ENCODE measurements around the gene BCL2L1. TPM values are rescaled to one million over a fixed set of nuclear protein-coding genes. Genes with fewer than 3 reads are reported as not detected.

Gene BCL2L1
- total and polyA plus RNA-seq, 10 of the 15 experiments (the other 5 are each of a cell fraction or from before 2014, with no cell fraction given) = 0.63 to 67.7 (median 43.6) TPM

- H3K79me2 ChIP-seq (ENCODE audit: control insufficient read depth, insufficient read depth, low read length) = peaks cover 26% of the 10 kb centered on the region
- H3K36me3 ChIP-seq (ENCODE audit: control insufficient read depth in 2 of 2, insufficient read depth in 2 of 2, low read length in 1 of 2) = peaks cover 5 to 23% of the 10 kb centered on the region in 2 experiments; a peak in 3 of 4 replicates
- 90% methylated on average over 3 of the region's 3 CpGs for WGBS (ENCODE audit: insufficient coverage, insufficient replicate concordance, low lambda C conversion rate, missing lambda C conversion rate)
- H3K9me3 ChIP-seq (replicated peaks; ENCODE audit: control insufficient read depth, insufficient read depth, low read length) = no peaks in the 10 kb centered on the region
- H3K4me1 ChIP-seq (ENCODE audit: control insufficient read depth, insufficient read depth, low read length) = no peaks in the 10 kb centered on the region
- H2AFZ ChIP-seq (ENCODE audit: control insufficient read depth, low read depth, low read length) = no peak overlapping the region
- ChIA-PET RAD21 (ENCODE audit: unreplicated experiment) (no interaction called here), POLR2A (no interaction called here), CTCF (no interaction called here), SMC1A (ENCODE audit: uncharacterized antibody, unreplicated experiment) (interaction anchor here (0.6 kb wide), 1 partner anchor 34 kb away, joined by 3 read pairs; no protein-coding TSS in a partner anchor)
- no peak overlapping the region for H3K27ac ChIP-seq (ENCODE audit: control insufficient read depth, insufficient read depth)
- DNase-seq (ENCODE audit: low read depth, low spot score) (no peak), ATAC-seq (no peak), FAIRE-seq (no peak)
- no peaks in the 10 kb centered on the region for H4K20me1 ChIP-seq (ENCODE audit: control insufficient read depth, insufficient read depth)
- intact Hi-C loops (cut with micrococcal nuclease; ENCODE audit: unreplicated experiment) (no loop called here), in situ Hi-C loops (cut with MboI) (no loop called here)
- H3K9ac ChIP-seq (ENCODE audit: control insufficient read depth, insufficient read depth, low read length) = no peak overlapping the region
- H3K4me2 ChIP-seq (ENCODE audit: control insufficient read depth, insufficient read depth) = no peak overlapping the region
- BruUV-seq (replicated peaks) = no TSS peak
- no peak overlapping the region for H3K4me3 ChIP-seq
- no peaks in the 10 kb centered on the region for H3K27me3 ChIP-seq (replicated peaks in 1 of 2; ENCODE audit: control insufficient read depth in 2 of 2, insufficient read depth in 2 of 2, low read length in 1 of 2)
- no peak for TF ChIP-seq ZNF384 (IDR thresholded peaks at IDR 0.05; ENCODE audit: borderline replicate concordance, low read depth, low read length)
- no peak for TF ChIP-seq CBX3 (IDR thresholded peaks at IDR 0.05; ENCODE audit: borderline replicate concordance, low read depth)
- TF ChIP-seq SRF (IDR thresholded peaks at IDR 0.05; ENCODE audit: low read depth in 2 of 2, low read length in 2 of 2) = no peak
- no peak for TF ChIP-seq IKZF2 (IDR thresholded peaks at IDR 0.05)
- no peak for TF ChIP-seq TCF7 (IDR thresholded peaks at IDR 0.05; ENCODE audit: borderline replicate concordance)
- TF ChIP-seq NFIC (IDR thresholded peaks at IDR 0.05; ENCODE audit: low read depth, low read length) = no peak
- TF ChIP-seq, protein P1, sequence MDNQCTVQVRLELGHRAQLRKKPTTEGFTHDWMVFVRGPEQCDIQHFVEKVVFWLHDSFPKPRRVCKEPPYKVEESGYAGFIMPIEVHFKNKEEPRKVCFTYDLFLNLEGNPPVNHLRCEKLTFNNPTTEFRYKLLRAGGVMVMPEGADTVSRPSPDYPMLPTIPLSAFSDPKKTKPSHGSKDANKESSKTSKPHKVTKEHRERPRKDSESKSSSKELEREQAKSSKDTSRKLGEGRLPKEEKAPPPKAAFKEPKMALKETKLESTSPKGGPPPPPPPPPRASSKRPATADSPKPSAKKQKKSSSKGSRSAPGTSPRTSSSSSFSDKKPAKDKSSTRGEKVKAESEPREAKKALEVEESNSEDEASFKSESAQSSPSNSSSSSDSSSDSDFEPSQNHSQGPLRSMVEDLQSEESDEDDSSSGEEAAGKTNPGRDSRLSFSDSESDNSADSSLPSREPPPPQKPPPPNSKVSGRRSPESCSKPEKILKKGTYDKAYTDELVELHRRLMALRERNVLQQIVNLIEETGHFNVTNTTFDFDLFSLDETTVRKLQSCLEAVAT (IDR thresholded peaks at IDR 0.05) = no peak
- no peak for TF ChIP-seq BACH1 (IDR thresholded peaks at IDR 0.05; ENCODE audit: borderline replicate concordance)
- TF ChIP-seq, protein P2, sequence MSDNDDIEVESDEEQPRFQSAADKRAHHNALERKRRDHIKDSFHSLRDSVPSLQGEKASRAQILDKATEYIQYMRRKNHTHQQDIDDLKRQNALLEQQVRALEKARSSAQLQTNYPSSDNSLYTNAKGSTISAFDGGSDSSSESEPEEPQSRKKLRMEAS (IDR thresholded peaks at IDR 0.05; ENCODE audit: low read depth, low read length) = no peak
- TF ChIP-seq STAT3 (IDR thresholded peaks at IDR 0.05; ENCODE audit: low read depth, low read length) = no peak
- no peak for TF ChIP-seq SREBF1 (IDR thresholded peaks at IDR 0.05; ENCODE audit: low read length)
Measured at GRCh38 chr20:31757254-31757653, 34.6 kb upstream of the BCL2L1 start.
